ENCODE results near the gene TAF1D.
A peak's percentile ranks its signal among the peaks of the same experiment; 100 is the strongest.
"Not testable (repeated sequence)": the region's sequence is repeated elsewhere in the genome, so short reads cannot be mapped to it uniquely, and the experiment has no call there.

TAF1D gene

DNA sequence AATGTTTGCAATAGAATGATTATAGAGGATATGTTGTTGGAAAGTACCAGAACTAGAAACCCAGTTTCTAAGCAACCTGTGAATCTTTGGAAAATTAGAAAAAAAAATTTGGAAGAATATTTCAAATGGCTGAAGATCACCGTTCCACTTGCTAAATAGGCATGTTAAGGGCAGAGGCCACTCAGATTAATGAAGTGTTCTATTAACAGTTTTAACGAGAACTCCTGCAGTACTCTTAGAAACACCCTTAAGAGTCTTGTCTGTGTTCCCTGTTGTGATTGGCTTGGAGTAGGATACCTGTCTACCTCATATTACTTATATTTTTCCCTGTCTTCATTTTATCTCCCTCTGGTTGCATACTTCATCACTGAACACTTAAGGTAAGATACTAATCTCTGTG is 4.8 kb upstream of the TAF1D start:
- FAIRE-seq, result no peak

GRCh38 chr11:93745005-93745755 is 3.9 kb upstream of the TAF1D start:
- FAIRE-seq, result not testable (repeated sequence)

DNA sequence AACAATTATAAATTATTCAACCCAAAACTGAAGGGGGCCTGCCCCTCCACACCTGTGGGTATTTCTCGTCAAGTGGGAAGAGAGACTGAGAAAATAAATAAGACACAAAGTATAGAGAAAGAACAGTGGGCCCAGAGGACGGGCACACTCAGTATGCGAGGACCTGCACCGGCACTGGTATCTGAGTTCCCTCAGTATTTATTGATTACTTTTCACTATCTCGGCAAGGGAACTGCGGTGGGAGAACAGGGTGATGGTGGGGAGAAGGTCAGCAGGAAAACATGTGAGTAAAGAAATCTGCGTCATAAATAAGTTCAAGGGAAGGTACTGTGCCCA is 3.3 kb upstream of the TAF1D start:
- no peak for FAIRE-seq

DNA sequence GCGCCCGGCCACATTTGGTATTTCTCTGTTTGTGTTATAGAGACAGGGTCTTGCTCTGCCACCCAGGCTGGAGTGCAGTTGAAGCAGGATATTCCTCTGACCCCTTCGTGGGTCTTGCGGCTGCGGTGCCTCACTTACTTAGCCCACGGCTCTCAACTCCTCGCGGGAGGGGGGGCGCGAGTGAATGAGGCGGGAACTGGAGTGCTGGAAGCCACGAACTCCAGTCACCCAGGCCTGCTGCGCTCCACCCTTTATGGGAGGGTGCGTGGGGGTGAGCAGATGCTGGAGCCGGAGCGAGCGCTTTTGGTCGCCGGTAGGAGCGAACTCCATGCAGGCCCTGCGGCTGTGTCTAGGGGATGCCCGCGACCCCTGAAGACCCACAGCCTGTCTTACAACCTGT is 2.0 kb upstream of the TAF1D start:
- no peak for FAIRE-seq

- FAIRE-seq, result no peak
Measured at GRCh38 chr11:93741882-93742226, 559 bp upstream of the TAF1D start.

DNA sequence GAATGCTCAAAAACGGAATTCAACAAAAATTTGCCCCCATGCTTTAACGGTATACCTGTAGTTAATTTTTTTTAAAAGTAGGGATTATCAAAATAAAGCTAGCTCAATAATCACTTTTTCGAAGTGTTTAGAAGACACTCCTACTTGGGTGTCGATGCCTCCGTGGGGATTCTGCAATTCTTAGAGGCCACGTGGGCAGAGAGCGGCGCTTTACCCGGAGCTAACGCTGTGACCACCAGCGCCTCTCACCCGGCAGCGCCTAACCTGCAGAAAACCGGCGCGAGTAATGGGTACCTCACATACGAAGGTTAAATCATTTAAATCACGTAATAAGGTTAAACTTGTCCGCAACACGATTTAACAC is 583 bp downstream of the TAF1D start:
- no peak for FAIRE-seq

DNA sequence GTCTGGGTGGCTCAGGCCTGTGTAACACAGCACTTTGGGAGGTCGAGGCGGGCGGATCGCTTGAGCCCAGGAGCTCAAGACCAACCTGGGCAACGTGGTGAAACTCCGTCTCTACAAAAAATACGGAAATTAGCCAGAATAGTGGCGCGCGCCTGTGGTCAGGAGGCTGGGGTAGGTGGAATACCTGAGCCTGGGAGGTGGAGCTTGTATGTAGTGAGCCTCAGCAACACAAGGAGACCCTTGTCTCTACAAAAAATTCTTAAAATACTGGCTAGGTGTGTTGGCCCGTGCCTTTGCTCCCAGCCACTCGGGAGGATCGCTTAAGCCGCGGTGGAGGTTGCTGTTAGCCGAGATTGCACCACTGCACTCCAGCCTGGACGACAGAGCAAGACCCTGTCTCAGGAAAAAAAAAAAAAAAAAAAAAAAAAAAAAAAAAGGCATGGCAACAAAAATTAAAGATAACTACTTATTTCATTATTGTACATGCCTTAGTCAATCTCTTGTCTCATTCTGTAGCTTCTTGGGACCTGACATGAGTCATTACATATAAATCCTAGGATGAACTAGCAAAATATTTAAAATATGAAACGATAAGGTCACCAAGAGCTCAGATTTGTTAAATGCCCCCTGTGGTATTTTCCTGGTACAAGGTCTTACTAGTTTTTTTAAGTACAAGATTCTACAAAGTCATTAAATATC is 1.1 kb downstream of the TAF1D start:
- FAIRE-seq, result no peak

GRCh38 chr11:93738647-93739081 is 2.6 kb downstream of the TAF1D start:
- FAIRE-seq, result no peak

- FAIRE-seq, result no peak
Measured at GRCh38 chr11:93737904-93738612, 3.2 kb downstream of the TAF1D start.

DNA sequence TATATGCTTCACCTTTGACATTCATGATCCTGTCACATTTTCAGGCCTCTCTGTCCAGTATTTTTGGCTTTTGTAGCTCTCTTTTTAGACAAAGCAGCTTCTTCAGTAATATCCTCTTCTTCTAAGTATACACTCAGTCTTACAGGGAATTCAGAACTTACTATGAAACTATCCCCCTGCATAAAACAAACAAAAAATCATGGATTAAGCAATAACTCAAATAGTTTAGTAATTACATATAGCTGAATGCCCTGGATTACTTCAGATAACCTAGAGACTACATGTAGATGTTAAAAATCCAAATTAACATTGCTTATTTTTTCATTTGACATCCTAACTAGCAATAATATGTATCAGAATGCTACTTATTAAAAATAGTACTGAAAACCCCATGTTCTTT is 5.2 kb downstream of the TAF1D start:
- FAIRE-seq, result no peak

DNA sequence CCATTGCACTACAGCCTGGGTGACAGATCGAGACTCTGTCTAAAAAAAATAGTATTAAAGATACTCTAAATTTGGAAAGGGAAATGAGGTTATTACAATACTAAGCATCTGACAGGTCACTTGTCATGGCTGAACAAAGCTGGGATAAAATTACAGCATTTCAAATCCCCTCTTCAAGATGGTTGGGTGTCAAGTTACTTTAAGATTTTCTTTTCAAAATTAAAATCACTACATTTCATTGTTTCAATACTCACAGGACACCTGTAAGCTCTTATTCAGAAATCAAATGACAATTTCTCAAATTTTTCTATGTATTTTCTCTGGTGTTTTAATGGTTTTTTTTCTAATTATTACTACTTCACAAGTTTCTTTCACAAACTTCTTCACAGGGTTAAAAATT is 5.7 kb downstream of the TAF1D start:
- FAIRE-seq, result no peak

DNA sequence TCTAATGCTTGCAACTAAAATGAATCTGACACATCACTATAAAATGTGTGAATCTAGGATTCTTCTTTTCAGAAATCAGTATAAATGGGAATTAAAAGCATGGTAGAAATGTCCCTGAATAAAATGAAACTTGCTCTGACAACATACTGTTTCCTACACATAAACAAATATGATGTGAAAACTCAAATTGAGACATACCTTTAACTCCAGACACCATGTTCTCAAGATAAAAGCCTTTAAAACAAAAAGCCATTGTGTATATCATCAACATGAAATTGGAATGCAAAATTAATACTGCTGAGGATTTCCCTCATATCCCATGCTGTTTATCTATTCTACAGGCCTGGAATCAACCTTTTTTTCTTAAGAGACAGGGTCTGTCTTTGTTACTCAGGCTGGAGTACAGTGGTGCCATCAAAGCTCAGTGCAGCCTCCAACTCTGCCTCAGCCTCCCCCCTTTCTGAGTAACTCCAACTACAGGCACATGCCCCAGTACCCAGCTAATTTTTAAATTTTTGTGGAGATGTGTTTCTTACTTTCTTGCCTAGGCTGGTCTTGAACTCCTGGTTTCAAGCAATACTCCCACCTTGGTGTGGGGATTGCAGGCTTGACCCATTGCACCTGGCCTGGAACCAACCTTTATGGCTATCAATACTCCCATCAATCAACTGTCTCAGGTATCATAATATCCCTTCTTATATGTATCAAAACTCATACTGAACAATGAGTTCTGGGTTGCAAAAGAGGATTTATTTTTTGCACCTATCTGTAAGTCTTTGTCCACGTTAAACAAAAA is 6.7 kb downstream of the TAF1D start:
- no peak for FAIRE-seq

- no peak for FAIRE-seq
Measured at GRCh38 chr11:93733474-93733873, 7.8 kb downstream of the TAF1D start.

DNA sequence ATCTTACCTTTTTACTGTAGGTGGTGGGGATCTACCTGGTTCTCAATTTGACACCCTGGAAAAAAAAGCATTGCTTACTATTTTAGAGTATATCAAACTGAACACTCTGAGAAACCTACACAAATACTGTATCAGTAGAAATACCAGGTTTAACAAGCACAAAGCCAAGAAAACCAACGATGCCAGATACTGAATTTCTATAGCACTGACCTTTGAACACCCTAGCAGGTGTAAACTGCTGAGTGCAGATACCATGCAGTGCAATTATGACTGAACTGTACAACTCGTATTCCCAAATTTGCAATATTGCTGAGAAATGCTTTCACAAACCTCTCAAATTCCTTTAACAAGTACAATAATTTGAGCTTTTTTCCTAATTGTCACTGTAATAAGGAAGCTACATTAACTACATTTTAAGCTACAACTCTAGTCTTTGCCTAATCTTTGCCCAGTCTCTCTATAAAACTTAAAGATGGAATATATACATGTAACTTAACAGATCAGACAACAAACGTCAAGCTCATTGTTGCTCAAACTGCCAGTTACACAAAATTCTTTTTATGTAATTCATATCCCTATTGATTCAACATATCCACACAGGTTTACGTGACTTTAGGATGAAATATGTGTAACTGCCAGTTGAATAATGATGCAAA is 8.9 kb downstream of the TAF1D start:
- no peak for FAIRE-seq

GRCh38 chr11:93730108-93731107 is 10.9 kb downstream of the TAF1D start:
- FAIRE-seq, result no peak

GRCh38 chr11:93729129-93729616 is 12.1 kb downstream of the TAF1D start:
- no peak for FAIRE-seq

GRCh38 chr11:93728792-93729128 is 12.5 kb downstream of the TAF1D start:
- FAIRE-seq, result no peak

DNA sequence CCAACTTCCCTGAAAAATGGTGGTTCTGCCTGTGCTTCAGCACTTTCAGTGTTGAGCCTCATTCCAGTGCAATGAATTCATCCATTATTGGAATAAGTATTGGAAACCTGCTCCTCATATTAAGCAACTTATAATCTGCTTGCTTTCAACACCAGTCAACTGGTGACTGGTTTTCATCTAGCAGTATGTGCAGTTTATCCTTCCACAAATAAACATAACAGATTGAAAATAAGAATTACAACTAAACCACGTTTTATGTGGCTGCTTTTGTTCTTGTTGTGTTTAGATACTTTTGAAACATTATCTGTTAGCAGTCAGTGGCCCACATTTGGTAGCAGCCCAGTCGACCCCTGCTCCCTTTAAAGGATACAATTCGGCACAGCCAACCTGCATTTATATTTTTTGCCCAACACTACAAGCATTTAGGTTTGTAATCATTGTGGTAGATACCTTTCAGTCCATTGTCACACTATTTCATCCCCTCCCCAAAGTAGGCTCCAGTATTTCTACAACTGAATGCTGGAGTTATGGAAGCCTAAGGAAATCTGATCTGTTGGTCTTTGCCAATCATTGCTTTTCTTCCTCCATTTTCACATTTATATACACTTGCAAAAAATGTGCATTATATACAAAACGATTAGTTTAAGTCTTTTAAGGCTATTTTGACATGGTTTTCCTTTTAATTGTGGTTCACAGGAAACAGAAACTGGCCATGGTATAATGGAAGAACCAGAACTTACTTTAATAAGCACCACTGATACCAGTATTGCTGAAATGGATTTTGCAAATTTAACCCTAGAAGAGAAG is 13.1 kb downstream of the TAF1D start:
- peak; percentile 40 for FAIRE-seq

GRCh38 chr11:93724089-93724488 is 17.2 kb downstream of the TAF1D start:
- FAIRE-seq, result no peak

DNA sequence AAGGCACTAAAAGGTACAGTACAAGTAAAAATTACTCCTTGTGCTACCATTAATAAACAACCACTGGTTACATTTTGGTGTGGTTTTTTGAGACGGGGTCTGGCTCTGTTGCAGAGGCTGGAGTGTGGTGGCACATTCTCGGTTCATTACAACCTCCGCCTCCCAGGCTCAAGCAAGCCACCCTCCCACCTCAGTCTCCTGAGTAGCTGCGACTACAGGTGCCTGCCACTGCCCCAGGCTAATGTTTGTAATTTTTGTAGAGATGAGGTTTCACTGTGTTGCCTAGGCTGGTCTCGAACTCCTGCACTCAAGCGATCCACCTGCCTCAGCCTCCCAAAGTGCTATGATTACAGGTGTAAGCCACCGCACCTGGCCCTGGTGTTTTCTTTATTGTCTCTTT is 20.8 kb downstream of the TAF1D start:
- no peak for FAIRE-seq

DNA sequence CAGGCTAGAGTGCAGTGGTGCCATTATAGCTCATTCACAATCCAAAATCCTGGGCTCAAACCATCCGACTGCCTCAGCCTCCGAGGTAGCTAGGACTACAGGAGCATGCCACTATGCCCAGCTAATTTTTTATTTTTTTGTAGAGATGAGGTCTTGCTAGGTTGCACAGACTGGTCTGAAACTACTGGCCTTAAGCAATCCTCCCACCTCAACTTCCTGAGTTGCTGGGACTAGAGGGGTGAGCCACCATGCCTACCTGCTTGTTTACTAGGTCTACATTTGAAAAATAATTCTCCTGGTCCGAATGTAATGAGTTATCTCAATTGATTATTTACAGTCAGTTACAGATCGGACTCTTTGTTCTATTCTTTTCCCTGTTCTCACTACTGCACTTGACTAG is 22.0 kb downstream of the TAF1D start:
- FAIRE-seq, result no peak

Data from TTC549 (cell line).